ENCODE measurements around the gene BCL11B.

- no peak for TF ChIP-seq CTCF (IDR thresholded peaks at IDR 0.05)
- TF ChIP-seq POLR2A (IDR thresholded peaks at IDR 0.05), result no peak
Measured at GRCh38 chr14:99145307-99145706, 126.7 kb downstream of the BCL11B start.

All from tibial nerve (tissue), 3 donors.